ENCODE results near the gene CAMK2D. TPM values are rescaled to one million over a fixed set of nuclear protein-coding genes. Genes with fewer than 3 reads are reported as not detected.

Gene CAMK2D
- polyA plus RNA-seq, 2 of the 4 experiments (the other 2 are of a cell fraction): 19.1 to 59.9 TPM

DNA sequence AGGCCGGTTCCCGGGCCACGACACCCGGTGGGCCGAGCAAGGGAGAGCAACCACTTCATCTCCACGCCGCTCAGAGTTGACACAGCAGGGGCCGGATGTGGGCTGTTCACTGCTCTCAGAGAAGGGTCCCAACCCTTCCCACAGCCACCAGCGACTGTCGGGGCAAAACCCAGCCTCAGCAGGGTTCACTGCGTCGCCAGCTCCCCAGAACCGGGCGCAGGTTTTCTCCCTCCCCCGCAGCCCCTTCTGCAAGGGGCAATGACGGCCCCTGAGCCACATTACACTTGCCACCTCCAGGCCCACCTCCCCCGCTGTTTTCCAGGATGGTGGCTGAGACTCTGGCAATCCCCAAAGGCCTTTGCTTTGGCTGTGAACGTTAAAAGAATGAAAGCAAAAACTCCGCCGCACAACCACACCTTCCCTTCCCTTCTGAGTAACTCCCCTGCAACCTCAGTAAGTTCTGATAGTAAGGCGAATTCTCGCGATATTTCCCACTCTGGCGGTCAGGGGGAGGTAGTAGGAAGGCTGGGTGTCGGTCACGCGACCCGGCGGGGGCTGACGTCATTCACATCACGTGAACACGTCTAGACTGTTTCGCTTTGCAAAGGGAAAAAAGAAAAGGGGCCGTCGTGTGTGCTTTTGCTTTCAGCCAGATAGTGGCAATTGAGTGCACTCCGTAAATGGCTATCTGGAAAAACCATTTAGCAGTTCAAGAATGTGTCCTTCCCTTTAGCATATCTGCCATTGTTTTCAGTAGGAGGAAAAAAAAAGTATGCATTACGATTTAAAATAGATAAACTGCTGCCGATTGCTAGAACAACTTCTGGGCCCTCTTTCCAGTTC lies 869 bp upstream of the CAMK2D start:
- Histone ChIP-seq H3K4me3 (peak overlapping the region; percentile 90), H3K27ac (peak overlapping the region; percentile 99 to 100), H3K4me2 (peak overlapping the region; percentile 83), H3K4me1 (peaks cover 20% of the 10 kb centered on the region; the same call in 2 of the 3 replicates), H3K9me3 (no peaks in the 10 kb centered on the region)
- peak; percentile 64 to 83 for ATAC-seq
- 1% methylated on average over 28 of the region's 38 CpGs for WGBS (ENCODE audit: missing lambda C conversion rate)
- POLR2A ChIA-PET: interaction anchor here (0.6 kb wide), 2 partner anchors 16 to 368 kb away, joined by 3 read pairs; no protein-coding TSS in a partner anchor
- peak; percentile 78 to 98 for DNase-seq (ENCODE audit: low read depth in 1 of 2, low spot score in 1 of 2)
- CTCF ChIA-PET: no interaction called here
- TF ChIP-seq RFX5 (IDR thresholded peaks at IDR 0.05) (no peak), CEBPB (IDR thresholded peaks at IDR 0.05) (0 out of 4 replicates have a peak, but pooled peaks of 1 of the 2 experiments have one; percentile 4), CHD4 (IDR thresholded peaks at IDR 0.05; ENCODE audit: borderline replicate concordance) (no peak), RAD21 (conservative IDR thresholded peaks at IDR 0.05 in 1 of 2, IDR thresholded peaks at IDR 0.05 in 1 of 2) (0 out of 5 replicates have a peak, but pooled peaks of 1 of the 2 experiments have one; percentile 1), KDM5A (IDR thresholded peaks at IDR 0.05) (no peak), FOSL2 (IDR thresholded peaks at IDR 0.05) (no peak), FOSL2 (CRISPR knock-in tag; IDR thresholded peaks at IDR 0.05) (peak; percentile 58), POLR2A (IDR thresholded peaks at IDR 0.05; ENCODE audit: low read length) (peak; percentile 41), HOXB13 (CRISPR knock-in tag; IDR thresholded peaks at IDR 0.05; ENCODE audit: low read depth) (no peak), MYC (IDR thresholded peaks at IDR 0.05; ENCODE audit: borderline replicate concordance, low read length) (no peak), BHLHE40 (IDR thresholded peaks at IDR 0.05; ENCODE audit: low read depth, low read length) (peak; percentile 98), JUNB (IDR thresholded peaks at IDR 0.05) (0 out of 2 replicates have a peak, but pooled peaks have one; percentile 15), CHD2 (IDR thresholded peaks at IDR 0.05; ENCODE audit: low read length, partially characterized antibody) (peak; percentile 85), GATA3 (IDR thresholded peaks at IDR 0.05; ENCODE audit: borderline replicate concordance) (peak; percentile 67; the same call in 1 of the 2 replicates), EHMT2 (IDR thresholded peaks at IDR 0.05; ENCODE audit: low read depth) (no peak), HEYL (CRISPR knock-in tag; IDR thresholded peaks at IDR 0.05) (no peak), JUN (IDR thresholded peaks at IDR 0.05) (peak; percentile 47 to 75; a peak in 3 of 5 replicates), MAFK (IDR thresholded peaks at IDR 0.05; ENCODE audit: partially characterized antibody) (peak; percentile 17)
- TF ChIP-seq, protein P1, sequence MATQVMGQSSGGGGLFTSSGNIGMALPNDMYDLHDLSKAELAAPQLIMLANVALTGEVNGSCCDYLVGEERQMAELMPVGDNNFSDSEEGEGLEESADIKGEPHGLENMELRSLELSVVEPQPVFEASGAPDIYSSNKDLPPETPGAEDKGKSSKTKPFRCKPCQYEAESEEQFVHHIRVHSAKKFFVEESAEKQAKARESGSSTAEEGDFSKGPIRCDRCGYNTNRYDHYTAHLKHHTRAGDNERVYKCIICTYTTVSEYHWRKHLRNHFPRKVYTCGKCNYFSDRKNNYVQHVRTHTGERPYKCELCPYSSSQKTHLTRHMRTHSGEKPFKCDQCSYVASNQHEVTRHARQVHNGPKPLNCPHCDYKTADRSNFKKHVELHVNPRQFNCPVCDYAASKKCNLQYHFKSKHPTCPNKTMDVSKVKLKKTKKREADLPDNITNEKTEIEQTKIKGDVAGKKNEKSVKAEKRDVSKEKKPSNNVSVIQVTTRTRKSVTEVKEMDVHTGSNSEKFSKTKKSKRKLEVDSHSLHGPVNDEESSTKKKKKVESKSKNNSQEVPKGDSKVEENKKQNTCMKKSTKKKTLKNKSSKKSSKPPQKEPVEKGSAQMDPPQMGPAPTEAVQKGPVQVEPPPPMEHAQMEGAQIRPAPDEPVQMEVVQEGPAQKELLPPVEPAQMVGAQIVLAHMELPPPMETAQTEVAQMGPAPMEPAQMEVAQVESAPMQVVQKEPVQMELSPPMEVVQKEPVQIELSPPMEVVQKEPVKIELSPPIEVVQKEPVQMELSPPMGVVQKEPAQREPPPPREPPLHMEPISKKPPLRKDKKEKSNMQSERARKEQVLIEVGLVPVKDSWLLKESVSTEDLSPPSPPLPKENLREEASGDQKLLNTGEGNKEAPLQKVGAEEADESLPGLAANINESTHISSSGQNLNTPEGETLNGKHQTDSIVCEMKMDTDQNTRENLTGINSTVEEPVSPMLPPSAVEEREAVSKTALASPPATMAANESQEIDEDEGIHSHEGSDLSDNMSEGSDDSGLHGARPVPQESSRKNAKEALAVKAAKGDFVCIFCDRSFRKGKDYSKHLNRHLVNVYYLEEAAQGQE (IDR thresholded peaks at IDR 0.05): peak; percentile 65
- TF ChIP-seq, protein P2, sequence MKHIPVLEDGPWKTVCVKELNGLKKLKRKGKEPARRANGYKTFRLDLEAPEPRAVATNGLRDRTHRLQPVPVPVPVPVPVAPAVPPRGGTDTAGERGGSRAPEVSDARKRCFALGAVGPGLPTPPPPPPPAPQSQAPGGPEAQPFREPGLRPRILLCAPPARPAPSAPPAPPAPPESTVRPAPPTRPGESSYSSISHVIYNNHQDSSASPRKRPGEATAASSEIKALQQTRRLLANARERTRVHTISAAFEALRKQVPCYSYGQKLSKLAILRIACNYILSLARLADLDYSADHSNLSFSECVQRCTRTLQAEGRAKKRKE (CRISPR knock-in tag; IDR thresholded peaks at IDR 0.05; ENCODE audit: low read depth): no peak
- TF ChIP-seq, protein P3, sequence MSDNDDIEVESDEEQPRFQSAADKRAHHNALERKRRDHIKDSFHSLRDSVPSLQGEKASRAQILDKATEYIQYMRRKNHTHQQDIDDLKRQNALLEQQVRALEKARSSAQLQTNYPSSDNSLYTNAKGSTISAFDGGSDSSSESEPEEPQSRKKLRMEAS (IDR thresholded peaks at IDR 0.05): 0 out of 2 replicates have a peak, but pooled peaks have one; percentile 29
- TF ChIP-seq, protein P4, sequence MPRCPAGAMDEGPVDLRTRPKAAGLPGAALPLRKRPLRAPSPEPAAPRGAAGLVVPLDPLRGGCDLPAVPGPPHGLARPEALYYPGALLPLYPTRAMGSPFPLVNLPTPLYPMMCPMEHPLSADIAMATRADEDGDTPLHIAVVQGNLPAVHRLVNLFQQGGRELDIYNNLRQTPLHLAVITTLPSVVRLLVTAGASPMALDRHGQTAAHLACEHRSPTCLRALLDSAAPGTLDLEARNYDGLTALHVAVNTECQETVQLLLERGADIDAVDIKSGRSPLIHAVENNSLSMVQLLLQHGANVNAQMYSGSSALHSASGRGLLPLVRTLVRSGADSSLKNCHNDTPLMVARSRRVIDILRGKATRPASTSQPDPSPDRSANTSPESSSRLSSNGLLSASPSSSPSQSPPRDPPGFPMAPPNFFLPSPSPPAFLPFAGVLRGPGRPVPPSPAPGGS (IDR thresholded peaks at IDR 0.05): peak; percentile 84
- TF ChIP-seq, protein P5, sequence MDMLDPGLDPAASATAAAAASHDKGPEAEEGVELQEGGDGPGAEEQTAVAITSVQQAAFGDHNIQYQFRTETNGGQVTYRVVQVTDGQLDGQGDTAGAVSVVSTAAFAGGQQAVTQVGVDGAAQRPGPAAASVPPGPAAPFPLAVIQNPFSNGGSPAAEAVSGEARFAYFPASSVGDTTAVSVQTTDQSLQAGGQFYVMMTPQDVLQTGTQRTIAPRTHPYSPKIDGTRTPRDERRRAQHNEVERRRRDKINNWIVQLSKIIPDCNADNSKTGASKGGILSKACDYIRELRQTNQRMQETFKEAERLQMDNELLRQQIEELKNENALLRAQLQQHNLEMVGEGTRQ (IDR thresholded peaks at IDR 0.05): peak; percentile 98
- FAIRE-seq: peak; percentile 90

Measured in A549 (cell line).